Measurements from ENCODE around the gene UBE2K.

Gene UBE2K

GRCh38 chr4:39821951-39822350 lies 124.0 kb downstream of the UBE2K start:
- H3K36me3 ChIP-seq (ENCODE audit: insufficient read depth, low read length), result 0 out of 2 replicates have a peak, but pooled peaks cover 6% of the 10 kb centered on the region
- H3K9ac ChIP-seq (ENCODE audit: low read depth, low read length), result no peak overlapping the region
- no peaks in the 10 kb centered on the region for H3K4me1 ChIP-seq (ENCODE audit: insufficient read depth, low read length)
- H3K9me3 ChIP-seq (ENCODE audit: control insufficient read depth, insufficient read depth, low read length), result no peaks in the 10 kb centered on the region

GRCh38 chr4:39822662-39823061 lies 124.7 kb downstream of the UBE2K start:
- Histone ChIP-seq H3K9me3 (ENCODE audit: control insufficient read depth, insufficient read depth, low read length) (no peaks in the 10 kb centered on the region), H3K9ac (ENCODE audit: low read depth, low read length) (no peak overlapping the region), H3K36me3 (ENCODE audit: insufficient read depth, low read length) (0 out of 2 replicates have a peak, but pooled peaks cover 6% of the 10 kb centered on the region), H3K4me1 (ENCODE audit: insufficient read depth, low read length) (no peaks in the 10 kb centered on the region)

GRCh38 chr4:39823191-39823590 lies 125.3 kb downstream of the UBE2K start:
- no peaks in the 10 kb centered on the region for H3K9me3 ChIP-seq (ENCODE audit: control insufficient read depth, insufficient read depth, low read length)
- H3K4me1 ChIP-seq (ENCODE audit: insufficient read depth, low read length), result no peaks in the 10 kb centered on the region
- H3K9ac ChIP-seq (ENCODE audit: low read depth, low read length), result no peak overlapping the region
- H3K36me3 ChIP-seq (ENCODE audit: insufficient read depth, low read length), result 0 out of 2 replicates have a peak, but pooled peaks cover 6% of the 10 kb centered on the region

DNA sequence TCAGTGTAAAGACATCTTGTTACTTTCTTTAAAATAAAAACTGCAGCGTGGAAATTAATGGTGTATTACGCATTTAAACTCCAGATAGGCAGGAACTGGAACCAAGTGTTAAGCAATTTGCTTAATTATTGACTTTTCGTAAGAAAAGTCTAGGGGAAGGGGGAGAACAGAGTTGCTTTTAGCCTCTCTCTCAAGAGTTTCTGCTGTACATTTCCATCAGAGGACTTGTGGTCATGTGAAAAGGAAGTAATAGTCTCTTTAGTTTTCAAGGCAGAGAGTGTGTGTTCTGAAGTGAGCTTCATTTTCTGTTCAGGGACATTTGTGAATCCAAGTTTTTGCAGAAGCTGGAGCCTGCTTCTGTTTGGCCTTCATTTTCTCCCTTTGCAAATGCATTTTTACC lies 127.2 kb downstream of the UBE2K start:
- Histone ChIP-seq H3K36me3 (ENCODE audit: insufficient read depth, low read length) (peaks cover 12% of the 10 kb centered on the region; the same call in 1 of the 2 replicates), H3K4me1 (ENCODE audit: insufficient read depth, low read length) (no peaks in the 10 kb centered on the region), H3K9ac (ENCODE audit: low read depth, low read length) (no peak overlapping the region), H3K9me3 (ENCODE audit: control insufficient read depth, insufficient read depth, low read length) (no peaks in the 10 kb centered on the region)

DNA sequence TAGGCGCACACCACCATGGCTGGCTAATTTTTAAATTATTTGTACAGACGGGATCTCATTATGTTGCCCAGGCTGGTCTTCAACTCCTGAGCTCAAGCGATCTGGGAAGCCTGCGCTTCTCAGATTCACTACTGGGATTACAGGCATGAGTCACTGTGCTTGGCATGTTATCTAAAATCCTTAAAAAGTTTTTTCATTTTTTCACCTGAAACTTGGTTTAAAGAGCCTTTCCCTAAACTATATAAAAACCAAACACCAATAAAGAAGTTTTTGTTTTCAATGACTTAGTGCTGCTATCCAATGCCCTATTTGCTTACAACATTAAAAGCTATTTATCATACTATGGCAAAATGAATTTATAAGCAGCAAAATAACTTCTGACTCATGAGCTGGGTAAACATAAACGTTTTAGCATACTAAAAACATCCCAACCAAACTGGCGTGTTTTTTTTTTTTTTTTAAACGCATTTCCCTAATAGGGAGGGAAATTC lies 127.8 kb downstream of the UBE2K start:
- Histone ChIP-seq H3K4me1 (ENCODE audit: insufficient read depth, low read length) (no peaks in the 10 kb centered on the region), H3K9ac (ENCODE audit: low read depth, low read length) (no peak overlapping the region), H3K9me3 (ENCODE audit: control insufficient read depth, insufficient read depth, low read length) (no peaks in the 10 kb centered on the region), H3K36me3 (ENCODE audit: insufficient read depth, low read length) (peaks cover 13% of the 10 kb centered on the region; the same call in 1 of the 2 replicates)

Data from ES-I3 (cell line).